Measurements from ENCODE around the gene GPR180.

GPR180 gene

GRCh38 chr13:94583926-94584325 lies 17.7 kb upstream of the GPR180 start:
- TF ChIP-seq GATA1 (IDR thresholded peaks at IDR 0.05; ENCODE audit: low read depth, low read length) (no peak), POLR2A (IDR thresholded peaks at IDR 0.05; ENCODE audit: low read length) (no peak)
- DNase-seq = no peak

GRCh38 chr13:94585543-94586101 lies 16.0 kb upstream of the GPR180 start:
- no peak for DNase-seq
- no peak for TF ChIP-seq POLR2A (IDR thresholded peaks at IDR 0.05; ENCODE audit: low read length)

- TF ChIP-seq POLR2A (IDR thresholded peaks at IDR 0.05; ENCODE audit: low read length) (no peak), GATA1 (IDR thresholded peaks at IDR 0.05; ENCODE audit: low read depth, low read length) (no peak)
- no peak for DNase-seq
Measured at GRCh38 chr13:94586371-94586770, 15.3 kb upstream of the GPR180 start.

GRCh38 chr13:94588541-94588940 lies 13.1 kb upstream of the GPR180 start:
- DNase-seq = no peak
- TF ChIP-seq GATA1 (IDR thresholded peaks at IDR 0.05; ENCODE audit: low read depth, low read length) (no peak), POLR2A (IDR thresholded peaks at IDR 0.05; ENCODE audit: low read length) (no peak)

- no peak for TF ChIP-seq GATA1 (IDR thresholded peaks at IDR 0.05; ENCODE audit: low read depth, low read length)
- TF ChIP-seq POLR2A (IDR thresholded peaks at IDR 0.05; ENCODE audit: low read length) = no peak
- no peak for DNase-seq
Measured at GRCh38 chr13:94590744-94591143, 10.9 kb upstream of the GPR180 start.

GRCh38 chr13:94595001-94595949 lies 6.4 kb upstream of the GPR180 start:
- TF ChIP-seq GATA1 (IDR thresholded peaks at IDR 0.05; ENCODE audit: low read depth, low read length) = no peak
- TF ChIP-seq POLR2A (IDR thresholded peaks at IDR 0.05; ENCODE audit: low read length) = no peak
- DNase-seq = peak; percentile 59 to 72

GRCh38 chr13:94595950-94596574 lies 5.6 kb upstream of the GPR180 start, which contains the start of gene TGDS:
TGDS (minus strand) TSS chr13:94596152; CDS start chr13:94596136, 16 bp downstream.
- TF ChIP-seq POLR2A (IDR thresholded peaks at IDR 0.05; ENCODE audit: low read length) = peak; percentile 94
- TF ChIP-seq GATA1 (IDR thresholded peaks at IDR 0.05; ENCODE audit: low read depth, low read length) = no peak
- DNase-seq = peak; percentile 93 to 95

- no peak for DNase-seq
- TF ChIP-seq GATA1 (IDR thresholded peaks at IDR 0.05; ENCODE audit: low read depth, low read length) (no peak), POLR2A (IDR thresholded peaks at IDR 0.05; ENCODE audit: low read length) (no peak)
Measured at GRCh38 chr13:94596575-94596971, 5.1 kb upstream of the GPR180 start.

- no peak for DNase-seq
Measured at GRCh38 chr13:94598281-94598680, 3.4 kb upstream of the GPR180 start.

GRCh38 chr13:94599877-94600276 lies 1.8 kb upstream of the GPR180 start:
- DNase-seq = no peak

More at GRCh38 chr13:94598281-94598680, 3.4 kb upstream of the GPR180 start:
- no peak for TF ChIP-seq GATA1 (IDR thresholded peaks at IDR 0.05; ENCODE audit: low read depth, low read length)
- TF ChIP-seq POLR2A (IDR thresholded peaks at IDR 0.05; ENCODE audit: low read length) = no peak

GRCh38 chr13:94602467-94602866 lies 810 bp downstream of the GPR180 start:
- peak in 1 of 2 experiments; percentile 39 for DNase-seq
- no peak for TF ChIP-seq POLR2A (IDR thresholded peaks at IDR 0.05; ENCODE audit: low read length)
- no peak for TF ChIP-seq GATA1 (IDR thresholded peaks at IDR 0.05; ENCODE audit: low read depth, low read length)

More at GRCh38 chr13:94599877-94600276, 1.8 kb upstream of the GPR180 start:
- TF ChIP-seq GATA1 (IDR thresholded peaks at IDR 0.05; ENCODE audit: low read depth, low read length) (no peak), POLR2A (IDR thresholded peaks at IDR 0.05; ENCODE audit: low read length) (no peak)

- DNase-seq = no peak
- TF ChIP-seq POLR2A (IDR thresholded peaks at IDR 0.05; ENCODE audit: low read length) (no peak), GATA1 (IDR thresholded peaks at IDR 0.05; ENCODE audit: low read depth, low read length) (no peak)
Measured at GRCh38 chr13:94607056-94607455, 5.4 kb downstream of the GPR180 start.

- no peak for TF ChIP-seq GATA1 (IDR thresholded peaks at IDR 0.05; ENCODE audit: low read depth, low read length)
- no peak for TF ChIP-seq POLR2A (IDR thresholded peaks at IDR 0.05; ENCODE audit: low read length)
Measured at GRCh38 chr13:94607939-94608338, 6.3 kb downstream of the GPR180 start.

GRCh38 chr13:94608586-94608985 lies 6.9 kb downstream of the GPR180 start:
- DNase-seq = no peak

More at GRCh38 chr13:94607939-94608338, 6.3 kb downstream of the GPR180 start:
- DNase-seq = no peak

More at GRCh38 chr13:94608586-94608985, 6.9 kb downstream of the GPR180 start:
- TF ChIP-seq POLR2A (IDR thresholded peaks at IDR 0.05; ENCODE audit: low read length) (no peak), GATA1 (IDR thresholded peaks at IDR 0.05; ENCODE audit: low read depth, low read length) (no peak)

Measured in erythroblast (primary cell).